ENCODE measurements around the gene MBD5.

- TF ChIP-seq GATA2 (IDR thresholded peaks at IDR 0.05; ENCODE audit: low read depth, low read length) = no peak
- TF ChIP-seq GATA3 (IDR thresholded peaks at IDR 0.05; ENCODE audit: low read depth, low read length) = no peak
Measured at GRCh38 chr2:148513427-148513826, 492.5 kb downstream of the MBD5 start.

All from SH-SY5Y (cell line).